Lower leg skin (tissue), 4 donors: Measurements from ENCODE around the gene DGKD. TPM values are rescaled to one million over a fixed set of nuclear protein-coding genes. Genes with fewer than 3 reads are reported as not detected.

ENCODE experiments used
- DNase-seq, 2 donors: peaks; one replicate each; pipeline ENCODE4 v3.0.0-alpha.2; 2019; ENCODE audit warnings: low spot score in 2 of 2
- H3K4me3 ChIP-seq: fragments of 200-600 bp; sonication (generic); 2 replicates; pipeline ENCODE4 v1.5.1; 2017; ENCODE audit warnings: mild to moderate bottlenecking, low read depth; ENCODE audit not compliant: poor library complexity, severe bottlenecking
- CTCF ChIP-seq, 3 donors: fragments of 450-650 bp; IDR thresholded peaks; one replicate each; pipeline ENCODE4 v1.5.1; 2016; ENCODE audit warnings: antibody characterized with exemption in 3 of 3, mild to moderate bottlenecking in 3 of 3, moderate library complexity in 2 of 3
- POLR2A ChIP-seq, 2 donors: fragments of 450-650 bp; IDR thresholded peaks; one replicate each; pipeline ENCODE4 v1.6.1; 2016 to 2017; ENCODE audit warnings: antibody characterized with exemption in 2 of 2, mild to moderate bottlenecking in 1 of 2, moderate library complexity in 1 of 2
- WGBS, 2 donors: methylation state at CpG; one replicate each; pipeline ENCODE4 v1.1.5; 2018; 5-methylcytosine and 5-hydroxymethylcytosine counted together
- intact Hi-C: fragments of 100-400 bp; cut with DNase I; formaldehyde crosslinking; loops from one replicate; pipeline ENCODE4 v1.15.0; 2023; ENCODE audit warnings: low total_unique reads
- total RNA-seq, 4 donors: library from RNA; depleted of rRNA; stranded (reverse); fragments of >200 nt; gene quantifications; one replicate each; pipeline ENCODE4 v1.1.0, GENCODE V29; 2016

The DGKD gene
- total RNA-seq, 4 donors from 2014 or later: 5.8 to 15.2 (median 7.8) TPM

GRCh38 chr2:233492751-233493150, 138.5 kb downstream of the DGKD start:
- TF ChIP-seq CTCF (IDR thresholded peaks at IDR 0.05) (no peak), POLR2A (IDR thresholded peaks at IDR 0.05) (no peak)
- no peak for DNase-seq
- 57 to 76% methylated on average over 4 of the region's 4 CpGs for WGBS, 2 donors
- no peak overlapping the region for H3K4me3 ChIP-seq
- intact Hi-C loops: no loop called here

GRCh38 chr2:233495503-233496496, 141.5 kb downstream of the DGKD start:
- TF ChIP-seq CTCF (IDR thresholded peaks at IDR 0.05): no peak
- TF ChIP-seq POLR2A (IDR thresholded peaks at IDR 0.05): no peak
- intact Hi-C loops: no loop called here
- 84 to 89% methylated on average over 10 of the region's 10 CpGs for WGBS, 2 donors

GRCh38 chr2:233497692-233498091, 143.4 kb downstream of the DGKD start:
- intact Hi-C loops: no loop called here
- TF ChIP-seq POLR2A (IDR thresholded peaks at IDR 0.05): no peak
- TF ChIP-seq CTCF (IDR thresholded peaks at IDR 0.05): no peak
- no peak for DNase-seq
- H3K4me3 ChIP-seq: no peak overlapping the region
- WGBS, 2 donors: 93 to 98% methylated on average over 2 of the region's 2 CpGs

More at GRCh38 chr2:233495503-233496496, 141.5 kb downstream of the DGKD start:
- H3K4me3 ChIP-seq: no peak overlapping the region
- no peak for DNase-seq

GRCh38 chr2:233498126-233498525, 143.8 kb downstream of the DGKD start:
- TF ChIP-seq CTCF (IDR thresholded peaks at IDR 0.05) (no peak), POLR2A (IDR thresholded peaks at IDR 0.05) (no peak)
- WGBS, 2 donors: 92 to 97% methylated on average over 2 of the region's 2 CpGs
- intact Hi-C loops: no loop called here
- no peak overlapping the region for H3K4me3 ChIP-seq
- DNase-seq: no peak

- TF ChIP-seq POLR2A (IDR thresholded peaks at IDR 0.05) (no peak), CTCF (IDR thresholded peaks at IDR 0.05) (no peak)
- no peak for DNase-seq
- WGBS, 2 donors: 86 to 92% methylated on average over 2 of the region's 2 CpGs
- intact Hi-C loops: no loop called here
- H3K4me3 ChIP-seq: no peak overlapping the region
These were observed 145.6 kb downstream of the DGKD start for GRCh38 chr2:233499928-233500327.
